Hepatocyte (in vitro differentiated cells): ENCODE data around the gene SYNPR.

Source experiments
- EZH2 ChIP-seq: fragments of 200-600 bp; sonication (generic); IDR thresholded peaks from 2 replicates; pipeline ENCODE4 v1.6.1; 2016; ENCODE audit warnings: antibody characterized with exemption, mild to moderate bottlenecking, borderline replicate concordance
- TF ChIP-seq, protein P1 (sequence below): fragments of 200-600 bp; sonication (generic); IDR thresholded peaks from 2 replicates; pipeline ENCODE4 v1.5.1; 2016; ENCODE audit warnings: antibody characterized with exemption, mild to moderate bottlenecking; ENCODE audit not compliant: poor library complexity

GRCh38 chr3:63343674-63344073 is 65.6 kb downstream of the SYNPR start:
- TF ChIP-seq, protein P1, sequence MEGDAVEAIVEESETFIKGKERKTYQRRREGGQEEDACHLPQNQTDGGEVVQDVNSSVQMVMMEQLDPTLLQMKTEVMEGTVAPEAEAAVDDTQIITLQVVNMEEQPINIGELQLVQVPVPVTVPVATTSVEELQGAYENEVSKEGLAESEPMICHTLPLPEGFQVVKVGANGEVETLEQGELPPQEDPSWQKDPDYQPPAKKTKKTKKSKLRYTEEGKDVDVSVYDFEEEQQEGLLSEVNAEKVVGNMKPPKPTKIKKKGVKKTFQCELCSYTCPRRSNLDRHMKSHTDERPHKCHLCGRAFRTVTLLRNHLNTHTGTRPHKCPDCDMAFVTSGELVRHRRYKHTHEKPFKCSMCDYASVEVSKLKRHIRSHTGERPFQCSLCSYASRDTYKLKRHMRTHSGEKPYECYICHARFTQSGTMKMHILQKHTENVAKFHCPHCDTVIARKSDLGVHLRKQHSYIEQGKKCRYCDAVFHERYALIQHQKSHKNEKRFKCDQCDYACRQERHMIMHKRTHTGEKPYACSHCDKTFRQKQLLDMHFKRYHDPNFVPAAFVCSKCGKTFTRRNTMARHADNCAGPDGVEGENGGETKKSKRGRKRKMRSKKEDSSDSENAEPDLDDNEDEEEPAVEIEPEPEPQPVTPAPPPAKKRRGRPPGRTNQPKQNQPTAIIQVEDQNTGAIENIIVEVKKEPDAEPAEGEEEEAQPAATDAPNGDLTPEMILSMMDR, result no peak
- no peak for TF ChIP-seq EZH2
